Choroid plexus epithelial cell (primary cell): ENCODE measurements around the gene SERPING1.

Experiments
- DNase-seq: peaks from one replicate; pipeline ENCODE4 v3.0.0-alpha.2; 2010; ENCODE audit warnings: low read depth
- H3K4me3 ChIP-seq: 2 replicates; pipeline ENCODE4 v1.5.1; 2011; ENCODE audit warnings: low read depth, mild to moderate bottlenecking, control low read depth, low read length, moderate library complexity
- CTCF ChIP-seq: conservative IDR thresholded peaks from 2 replicates; pipeline ENCODE4 v1.5.1; 2011; ENCODE audit warnings: low read depth, mild to moderate bottlenecking, control low read depth, inconsistent platforms, low read length, moderate library complexity

The SERPING1 gene

GRCh38 chr11:57571606-57572005, 25.9 kb upstream of the SERPING1 start:
- H3K4me3 ChIP-seq, result no peak overlapping the region
- no peak for DNase-seq
- no peak for TF ChIP-seq CTCF

DNA sequence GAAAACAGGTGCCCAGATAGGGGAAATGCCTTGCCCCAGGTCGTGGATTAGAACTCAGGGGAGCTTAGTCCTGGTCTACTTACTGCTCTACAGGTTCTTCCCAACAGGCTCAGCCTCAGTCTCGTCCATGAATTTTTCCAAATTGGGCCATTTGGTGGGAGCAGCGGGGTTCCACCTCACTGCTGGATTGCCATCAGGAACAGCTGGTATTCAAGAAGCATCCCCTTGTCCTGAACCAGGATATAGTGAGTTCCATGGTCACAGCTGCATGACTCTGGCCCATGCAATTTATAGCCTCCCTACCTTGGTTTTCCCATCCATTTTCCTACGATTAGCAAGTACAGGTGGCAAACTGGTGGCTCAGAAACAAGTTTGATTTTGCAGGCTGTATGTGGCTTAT, 23.4 kb upstream of the SERPING1 start:
- DNase-seq, result no peak
- TF ChIP-seq CTCF, result no peak
- no peak overlapping the region for H3K4me3 ChIP-seq

DNA sequence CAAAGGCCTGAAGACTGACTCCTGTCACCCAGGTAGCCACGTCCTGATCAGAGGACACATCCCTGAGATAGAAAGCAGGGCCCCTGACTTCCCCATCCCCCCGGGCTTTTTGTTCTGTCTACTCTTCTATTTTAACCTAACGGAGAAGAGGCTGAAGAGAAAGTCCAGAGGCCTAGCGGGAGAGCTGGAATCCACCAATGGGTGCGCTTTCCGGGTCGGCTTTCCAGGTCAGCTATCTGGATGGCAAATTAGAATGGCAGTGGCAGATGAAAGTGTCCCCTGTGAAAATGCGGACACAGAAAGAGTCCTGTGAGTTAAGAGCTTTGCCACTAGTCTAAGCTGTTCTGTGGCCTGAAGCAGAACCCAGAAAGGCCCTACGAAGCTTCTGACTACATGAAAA, 13.1 kb upstream of the SERPING1 start:
- H3K4me3 ChIP-seq, result no peak overlapping the region
- no peak for TF ChIP-seq CTCF
- DNase-seq, result no peak

GRCh38 chr11:57585301-57585700, 12.2 kb upstream of the SERPING1 start:
- TF ChIP-seq CTCF, result no peak
- H3K4me3 ChIP-seq, result no peak overlapping the region
- DNase-seq, result peak; percentile 19

GRCh38 chr11:57586711-57587245, 10.7 kb upstream of the SERPING1 start:
- no peak for DNase-seq
- no peak overlapping the region for H3K4me3 ChIP-seq
- TF ChIP-seq CTCF, result no peak

DNA sequence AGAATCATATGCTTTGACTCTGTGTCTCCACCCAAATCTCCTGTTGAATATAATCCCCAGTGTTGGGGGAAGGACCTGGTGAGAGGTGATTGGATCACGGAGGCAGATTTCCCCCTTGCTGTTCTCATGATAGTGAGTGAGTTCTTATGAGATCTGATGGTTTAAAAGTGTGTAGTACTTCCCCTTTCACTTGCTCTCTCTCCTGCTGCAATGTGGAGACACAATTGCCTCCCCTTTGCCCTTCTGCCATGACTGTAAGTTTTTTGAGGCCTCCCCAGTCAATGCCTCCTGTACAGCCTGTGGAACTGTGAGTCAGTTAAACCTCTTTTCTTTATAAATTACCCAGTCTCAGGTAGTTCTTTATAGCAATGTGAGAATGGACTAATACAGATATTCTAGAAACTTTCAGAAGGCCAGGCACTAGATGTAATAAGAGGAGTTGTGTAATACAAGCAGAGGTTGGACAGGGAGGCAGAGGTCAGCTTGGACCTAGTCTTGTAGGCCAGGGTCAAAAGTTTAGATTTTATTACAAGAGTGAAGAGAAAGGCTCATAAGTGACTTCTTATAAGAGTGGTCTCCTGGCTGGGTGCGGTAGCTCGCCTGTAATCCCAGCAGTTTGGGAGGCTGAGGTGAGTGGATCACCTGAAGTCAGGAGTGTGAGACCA, 9.3 kb upstream of the SERPING1 start:
- no peak overlapping the region for H3K4me3 ChIP-seq
- no peak for DNase-seq
- TF ChIP-seq CTCF, result no peak

DNA sequence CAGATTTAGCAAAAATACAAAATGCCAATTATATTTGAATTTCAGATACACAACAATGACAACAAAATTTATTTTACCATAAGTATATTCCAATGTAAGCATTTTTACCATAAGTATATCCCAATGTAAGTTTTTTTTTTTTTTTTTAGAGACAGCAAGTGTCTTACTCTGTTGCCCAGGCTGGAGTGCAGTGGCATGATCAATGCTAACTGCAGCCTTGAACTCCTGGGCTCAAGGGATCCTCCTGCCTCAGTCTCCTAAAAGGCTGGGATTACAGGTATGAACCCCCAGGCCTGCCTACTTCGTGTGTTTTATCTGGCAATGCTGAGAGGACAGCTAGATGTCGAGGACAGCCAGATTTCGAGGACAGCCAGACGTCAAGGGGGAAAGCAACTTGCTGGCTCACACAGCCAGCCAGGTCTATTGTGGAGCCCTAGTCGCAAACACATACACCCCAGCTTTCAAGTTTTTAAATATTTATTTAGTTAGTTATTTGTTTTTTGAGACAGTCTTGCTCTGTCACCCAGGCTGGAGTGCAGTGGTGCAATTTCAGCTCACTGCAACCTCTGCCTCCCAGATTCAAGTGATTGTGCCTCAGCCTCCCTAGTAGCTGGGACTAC, 1.1 kb upstream of the SERPING1 start:
- H3K4me3 ChIP-seq, result no peak overlapping the region
- no peak for DNase-seq
- TF ChIP-seq CTCF, result no peak
